Endothelial cell (in vitro differentiated cells): ENCODE data around the gene TFDP2. TPM values are rescaled to one million over a fixed set of nuclear protein-coding genes. Genes with fewer than 3 reads are reported as not detected.

Experiments used
- DNase-seq: peaks from one replicate; pipeline ENCODE4 v3.0.0; 2021; ENCODE audit warnings: low spot score
- H3K27ac Mint-ChIP-seq: one replicate; pipeline ENCODE4 v1.8.0; 2021; ENCODE audit warnings: mixed read lengths, inconsistent platforms; ENCODE audit not compliant: unreplicated experiment
- H3K27me3 Mint-ChIP-seq: one replicate; pipeline ENCODE4 v1.8.0; 2021; ENCODE audit warnings: mild to moderate bottlenecking, moderate library complexity, mixed read lengths, inconsistent platforms; ENCODE audit not compliant: unreplicated experiment
- H3K36me3 Mint-ChIP-seq: one replicate; pipeline ENCODE4 v1.8.0; 2021; ENCODE audit warnings: mild to moderate bottlenecking, low read depth, mixed read lengths, inconsistent platforms; ENCODE audit not compliant: unreplicated experiment
- H3K4me1 Mint-ChIP-seq: one replicate; pipeline ENCODE4 v1.8.0; 2021; ENCODE audit warnings: mild to moderate bottlenecking, mixed read lengths, inconsistent platforms; ENCODE audit not compliant: unreplicated experiment
- H3K4me3 Mint-ChIP-seq: one replicate; pipeline ENCODE4 v1.8.0; 2021; ENCODE audit warnings: mild to moderate bottlenecking, mixed read lengths, inconsistent platforms; ENCODE audit not compliant: unreplicated experiment
- H3K9me3 Mint-ChIP-seq: one replicate; pipeline ENCODE4 v1.8.0; 2021; ENCODE audit warnings: mixed read lengths, inconsistent platforms; ENCODE audit not compliant: unreplicated experiment
- total RNA-seq: library from RNA; stranded (reverse); fragmentation: NEBNext Ultra II Directional; extraction: Animal tissue kit (Norgen Biotek cat#: 25700); gene quantifications from one replicate; pipeline ENCODE4 v1.2.1, GENCODE V29; 2021; ENCODE audit not compliant: unreplicated experiment
- TF ChIP-seq, protein P1 (sequence below): fragments of 200-600 bp; sonication (generic); IDR thresholded peaks from one replicate; pipeline ENCODE4 v1.5.0; 2021; ENCODE audit warnings: antibody characterized with exemption; ENCODE audit not compliant: unreplicated experiment

The TFDP2 gene
- total RNA-seq, 1 donor from 2014 or later, result 31.1 TPM

GRCh38 chr3:142040941-142041491 lies 108.3 kb downstream of the TFDP2 start:
- DNase-seq, result no peak
- Mint-ChIP-seq H3K27ac (no peak overlapping the region), H3K27me3 (no peaks in the 10 kb centered on the region), H3K9me3 (no peaks in the 10 kb centered on the region), H3K4me3 (no peak overlapping the region), H3K4me1 (peaks cover under 1% of the 10 kb centered on the region), H3K36me3 (no peaks in the 10 kb centered on the region)
- TF ChIP-seq, protein P1, sequence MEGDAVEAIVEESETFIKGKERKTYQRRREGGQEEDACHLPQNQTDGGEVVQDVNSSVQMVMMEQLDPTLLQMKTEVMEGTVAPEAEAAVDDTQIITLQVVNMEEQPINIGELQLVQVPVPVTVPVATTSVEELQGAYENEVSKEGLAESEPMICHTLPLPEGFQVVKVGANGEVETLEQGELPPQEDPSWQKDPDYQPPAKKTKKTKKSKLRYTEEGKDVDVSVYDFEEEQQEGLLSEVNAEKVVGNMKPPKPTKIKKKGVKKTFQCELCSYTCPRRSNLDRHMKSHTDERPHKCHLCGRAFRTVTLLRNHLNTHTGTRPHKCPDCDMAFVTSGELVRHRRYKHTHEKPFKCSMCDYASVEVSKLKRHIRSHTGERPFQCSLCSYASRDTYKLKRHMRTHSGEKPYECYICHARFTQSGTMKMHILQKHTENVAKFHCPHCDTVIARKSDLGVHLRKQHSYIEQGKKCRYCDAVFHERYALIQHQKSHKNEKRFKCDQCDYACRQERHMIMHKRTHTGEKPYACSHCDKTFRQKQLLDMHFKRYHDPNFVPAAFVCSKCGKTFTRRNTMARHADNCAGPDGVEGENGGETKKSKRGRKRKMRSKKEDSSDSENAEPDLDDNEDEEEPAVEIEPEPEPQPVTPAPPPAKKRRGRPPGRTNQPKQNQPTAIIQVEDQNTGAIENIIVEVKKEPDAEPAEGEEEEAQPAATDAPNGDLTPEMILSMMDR, result no peak

- H3K4me1 Mint-ChIP-seq, result no peaks in the 10 kb centered on the region
- H3K36me3 Mint-ChIP-seq, result no peaks in the 10 kb centered on the region
- no peaks in the 10 kb centered on the region for H3K27me3 Mint-ChIP-seq
- TF ChIP-seq, protein P1, result no peak
- no peak for DNase-seq
- no peak overlapping the region for H3K27ac Mint-ChIP-seq
- no peak overlapping the region for H3K4me3 Mint-ChIP-seq
- no peaks in the 10 kb centered on the region for H3K9me3 Mint-ChIP-seq
Measured at GRCh38 chr3:142035308-142035922, 113.9 kb downstream of the TFDP2 start.

DNA sequence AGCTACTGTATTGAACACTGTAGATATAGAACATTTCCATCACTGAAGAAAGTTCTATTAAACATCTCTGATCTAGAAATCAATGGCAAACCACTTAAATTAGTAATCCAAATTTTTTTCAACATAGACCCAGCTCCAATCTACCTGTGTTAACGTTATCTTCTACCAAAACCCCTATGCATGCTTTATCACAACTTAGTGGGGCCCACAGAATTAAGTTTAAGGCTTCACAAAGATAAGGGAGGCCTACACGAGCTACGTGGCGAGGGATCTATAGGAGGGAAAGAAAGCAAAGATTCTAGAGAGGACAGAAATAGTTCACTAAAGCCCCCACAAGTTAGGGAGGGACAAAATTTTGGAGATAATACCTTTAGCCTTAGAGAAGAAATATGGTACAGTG lies 116.1 kb downstream of the TFDP2 start:
- no peak overlapping the region for H3K27ac Mint-ChIP-seq
- no peak for DNase-seq
- H3K36me3 Mint-ChIP-seq, result no peaks in the 10 kb centered on the region
- no peaks in the 10 kb centered on the region for H3K4me1 Mint-ChIP-seq
- no peak overlapping the region for H3K4me3 Mint-ChIP-seq
- no peaks in the 10 kb centered on the region for H3K9me3 Mint-ChIP-seq
- TF ChIP-seq, protein P1, result no peak
- no peaks in the 10 kb centered on the region for H3K27me3 Mint-ChIP-seq

DNA sequence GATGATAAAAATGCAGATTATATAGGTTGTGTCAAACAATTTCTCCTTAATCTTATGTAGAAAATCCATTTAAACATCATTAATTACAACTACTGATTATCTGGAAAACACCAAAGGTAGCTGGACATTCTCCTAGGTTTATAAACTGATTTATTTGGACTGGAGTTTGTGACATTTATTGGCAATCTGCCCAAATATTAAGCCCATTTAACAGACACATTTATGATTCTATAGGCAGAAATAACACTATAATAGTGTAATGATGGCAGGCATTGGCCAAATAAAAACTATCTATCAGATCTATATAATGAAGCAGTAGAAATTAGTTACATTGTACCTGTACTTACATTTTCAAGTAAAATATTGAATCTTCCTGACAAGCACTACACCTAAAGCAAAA lies 117.8 kb downstream of the TFDP2 start:
- H3K4me3 Mint-ChIP-seq, result no peak overlapping the region
- H3K9me3 Mint-ChIP-seq, result no peaks in the 10 kb centered on the region
- TF ChIP-seq, protein P1, result no peak
- H3K4me1 Mint-ChIP-seq, result no peaks in the 10 kb centered on the region
- no peaks in the 10 kb centered on the region for H3K36me3 Mint-ChIP-seq
- H3K27ac Mint-ChIP-seq, result no peak overlapping the region
- no peaks in the 10 kb centered on the region for H3K27me3 Mint-ChIP-seq
- no peak for DNase-seq

- Mint-ChIP-seq H3K9me3 (no peaks in the 10 kb centered on the region), H3K4me3 (no peak overlapping the region), H3K27ac (no peak overlapping the region), H3K27me3 (no peaks in the 10 kb centered on the region), H3K36me3 (no peaks in the 10 kb centered on the region), H3K4me1 (no peaks in the 10 kb centered on the region)
- TF ChIP-seq, protein P1, result no peak
- DNase-seq, result no peak
Measured at GRCh38 chr3:142029791-142030190, 119.6 kb downstream of the TFDP2 start.
